Hepatocyte (in vitro differentiated cells): ENCODE data around the gene CTXND1. TPM values are rescaled to one million over a fixed set of nuclear protein-coding genes. Genes with fewer than 3 reads are reported as not detected.

Experiments
- DNase-seq: peaks from one replicate; pipeline ENCODE4 v3.0.0-alpha.2; 2016; ENCODE audit warnings: low spot score
- H2AFZ ChIP-seq: fragments of 200-600 bp; sonication (generic); 2 replicates; pipeline ENCODE4 v1.6.0; 2016; ENCODE audit warnings: antibody characterized with exemption, mild to moderate bottlenecking
- H3K27ac ChIP-seq: fragments of 200-600 bp; sonication (generic); 2 replicates; pipeline ENCODE4 v1.5.1; 2016; ENCODE audit warnings: mild to moderate bottlenecking
- H3K27me3 ChIP-seq: fragments of 200-600 bp; sonication (generic); 2 replicates; pipeline ENCODE4 v1.6.1; 2016
- H3K36me3 ChIP-seq: fragments of 200-600 bp; sonication (generic); replicated peaks from 2 replicates; pipeline ENCODE4 v1.5.1; 2016; ENCODE audit warnings: low read depth; ENCODE audit not compliant: insufficient read depth
- H3K4me1 ChIP-seq: fragments of 200-600 bp; sonication (generic); 2 replicates; pipeline ENCODE4 v1.5.1; 2016; ENCODE audit warnings: mild to moderate bottlenecking, moderate library complexity; ENCODE audit not compliant: insufficient read depth
- H3K4me2 ChIP-seq: fragments of 200-600 bp; sonication (generic); 2 replicates; pipeline ENCODE4 v1.6.0; 2016
- H3K4me3 ChIP-seq: fragments of 200-600 bp; sonication (generic); 2 replicates; pipeline ENCODE4 v1.5.1; 2016; ENCODE audit warnings: mild to moderate bottlenecking
- H3K79me2 ChIP-seq: fragments of 200-600 bp; sonication (generic); 2 replicates; pipeline ENCODE4 v1.6.0; 2017; ENCODE audit warnings: mild to moderate bottlenecking
- H3K9me2 ChIP-seq: fragments of 200-600 bp; sonication (generic); replicated peaks from 2 replicates; pipeline ENCODE4 v1.6.0; 2017; ENCODE audit warnings: mild to moderate bottlenecking; ENCODE audit not compliant: insufficient read depth
- H3K9me3 ChIP-seq: fragments of 200-600 bp; sonication (generic); 2 replicates; pipeline ENCODE4 v1.5.1; 2016; ENCODE audit warnings: low read depth, mild to moderate bottlenecking
- H4K20me1 ChIP-seq: fragments of 200-600 bp; sonication (generic); 2 replicates; pipeline ENCODE4 v1.6.0; 2016; ENCODE audit warnings: mild to moderate bottlenecking; ENCODE audit not compliant: insufficient read depth, poor library complexity, severe bottlenecking
- EZH2 ChIP-seq: fragments of 200-600 bp; sonication (generic); IDR thresholded peaks from 2 replicates; pipeline ENCODE4 v1.6.1; 2016; ENCODE audit warnings: antibody characterized with exemption, mild to moderate bottlenecking, borderline replicate concordance
- EZH2phosphoT487 ChIP-seq: fragments of 200-600 bp; sonication (generic); IDR thresholded peaks from one replicate; pipeline ENCODE4 v1.6.1; 2018; ENCODE audit warnings: antibody characterized with exemption, mild to moderate bottlenecking, low read depth, moderate library complexity; ENCODE audit not compliant: unreplicated experiment, severe bottlenecking
- WGBS: methylation state at CpG from one replicate; pipeline ENCODE4 v1.1.6; 2016; ENCODE audit warnings: low lambda C conversion rate; ENCODE audit errors: missing lambda C conversion rate; 5-methylcytosine and 5-hydroxymethylcytosine counted together
- polyA plus RNA-seq: library from polyadenylated mRNA; unstranded; fragments of >200 nt; fragmentation: Nextera tagmentation; extraction: Ambion mirVana; gene quantifications from 2 replicates; pipeline ENCODE4 v1.2.1, GENCODE V29; 2016
- total RNA-seq: library from RNA; depleted of rRNA; stranded (reverse); fragments of >200 nt; gene quantifications from 2 replicates; pipeline ENCODE4 v1.2.3, GENCODE V29; 2014
- TF ChIP-seq, protein P1 (sequence below): fragments of 200-600 bp; sonication (generic); IDR thresholded peaks from 2 replicates; pipeline ENCODE4 v1.5.1; 2016; ENCODE audit warnings: antibody characterized with exemption, mild to moderate bottlenecking; ENCODE audit not compliant: poor library complexity

Gene CTXND1
- total and polyA plus RNA-seq, 2 experiments from 2014 or later: 1.4 to 1.5 TPM

DNA sequence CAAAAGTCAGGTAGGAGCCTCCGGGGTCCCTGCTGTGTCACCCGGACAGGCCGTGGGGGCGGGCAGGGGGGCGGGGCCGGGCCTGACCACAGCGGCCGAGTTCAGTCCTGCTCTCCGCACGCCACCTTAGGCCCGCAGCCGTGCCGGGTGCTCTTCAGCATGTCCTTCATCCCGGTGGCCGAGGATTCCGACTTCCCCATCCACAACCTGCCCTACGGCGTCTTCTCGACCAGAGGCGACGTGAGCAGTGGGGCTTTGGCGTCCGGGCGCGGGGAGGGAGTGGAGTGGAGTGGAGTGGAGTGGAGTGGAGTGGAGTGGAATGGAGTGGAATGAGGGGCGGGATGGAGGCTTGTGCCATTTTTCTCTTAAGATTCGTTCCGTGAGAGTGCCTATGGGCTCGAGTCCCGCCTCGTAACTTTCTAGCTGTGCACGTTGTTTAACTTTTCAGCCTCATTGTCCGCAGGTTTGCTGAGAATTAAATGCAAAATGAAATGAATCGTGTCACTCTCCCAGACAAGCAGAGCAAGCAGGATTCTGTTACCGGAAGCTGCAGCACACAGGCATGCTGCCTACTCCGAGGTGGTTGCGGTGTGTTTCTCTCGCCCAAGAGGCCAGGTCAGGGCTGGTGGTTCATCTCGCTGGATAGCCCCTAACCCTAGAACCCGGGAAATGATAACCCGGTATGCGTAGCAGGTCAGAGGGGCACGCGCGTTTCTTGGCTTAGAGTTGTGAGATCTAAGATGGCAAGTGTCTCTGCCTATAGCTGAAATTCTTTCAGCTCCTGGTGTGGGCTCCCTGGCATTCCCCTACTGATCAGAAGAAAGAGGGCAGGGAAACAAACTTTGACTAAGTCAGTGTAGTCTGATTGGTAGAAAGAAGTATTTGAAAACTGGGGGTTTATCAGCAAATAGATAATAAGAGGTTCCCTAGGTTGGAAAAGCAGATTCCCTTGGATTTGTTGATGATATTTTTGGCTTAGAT is 98.8 kb downstream of the CTXND1 start, which contains the start of gene FAH:
TSS of gene FAH (plus strand) at position 104 of the 981 bp plus-strand sequence. CDS start at position 160, 56 bp downstream.
- peaks cover 15% of the 10 kb centered on the region for H3K4me1 ChIP-seq
- H3K27ac ChIP-seq: peak within 1 kb of the TSS; percentile 85
- H3K79me2 ChIP-seq: peaks cover 12% of the 10 kb centered on the region
- H3K27me3 ChIP-seq: no peaks in the 10 kb centered on the region
- peak within 1 kb of the TSS; percentile 89 for H3K4me3 ChIP-seq
- H3K36me3 ChIP-seq: no peaks in the 10 kb centered on the region
- H3K4me2 ChIP-seq: peak within 1 kb of the TSS; percentile 84
- no peaks in the 10 kb centered on the region for H4K20me1 ChIP-seq
- no peak for DNase-seq
- H3K9me2 ChIP-seq: no peaks in the 10 kb centered on the region
- 3% methylated on average over 39 of the region's 45 CpGs for WGBS
- TF ChIP-seq EZH2phosphoT487: no peak
- TF ChIP-seq, protein P1, sequence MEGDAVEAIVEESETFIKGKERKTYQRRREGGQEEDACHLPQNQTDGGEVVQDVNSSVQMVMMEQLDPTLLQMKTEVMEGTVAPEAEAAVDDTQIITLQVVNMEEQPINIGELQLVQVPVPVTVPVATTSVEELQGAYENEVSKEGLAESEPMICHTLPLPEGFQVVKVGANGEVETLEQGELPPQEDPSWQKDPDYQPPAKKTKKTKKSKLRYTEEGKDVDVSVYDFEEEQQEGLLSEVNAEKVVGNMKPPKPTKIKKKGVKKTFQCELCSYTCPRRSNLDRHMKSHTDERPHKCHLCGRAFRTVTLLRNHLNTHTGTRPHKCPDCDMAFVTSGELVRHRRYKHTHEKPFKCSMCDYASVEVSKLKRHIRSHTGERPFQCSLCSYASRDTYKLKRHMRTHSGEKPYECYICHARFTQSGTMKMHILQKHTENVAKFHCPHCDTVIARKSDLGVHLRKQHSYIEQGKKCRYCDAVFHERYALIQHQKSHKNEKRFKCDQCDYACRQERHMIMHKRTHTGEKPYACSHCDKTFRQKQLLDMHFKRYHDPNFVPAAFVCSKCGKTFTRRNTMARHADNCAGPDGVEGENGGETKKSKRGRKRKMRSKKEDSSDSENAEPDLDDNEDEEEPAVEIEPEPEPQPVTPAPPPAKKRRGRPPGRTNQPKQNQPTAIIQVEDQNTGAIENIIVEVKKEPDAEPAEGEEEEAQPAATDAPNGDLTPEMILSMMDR: no peak
- TF ChIP-seq EZH2: no peak
- H2AFZ ChIP-seq: peak within 1 kb of the TSS; percentile 79
- H3K9me3 ChIP-seq: no peaks in the 10 kb centered on the region

DNA sequence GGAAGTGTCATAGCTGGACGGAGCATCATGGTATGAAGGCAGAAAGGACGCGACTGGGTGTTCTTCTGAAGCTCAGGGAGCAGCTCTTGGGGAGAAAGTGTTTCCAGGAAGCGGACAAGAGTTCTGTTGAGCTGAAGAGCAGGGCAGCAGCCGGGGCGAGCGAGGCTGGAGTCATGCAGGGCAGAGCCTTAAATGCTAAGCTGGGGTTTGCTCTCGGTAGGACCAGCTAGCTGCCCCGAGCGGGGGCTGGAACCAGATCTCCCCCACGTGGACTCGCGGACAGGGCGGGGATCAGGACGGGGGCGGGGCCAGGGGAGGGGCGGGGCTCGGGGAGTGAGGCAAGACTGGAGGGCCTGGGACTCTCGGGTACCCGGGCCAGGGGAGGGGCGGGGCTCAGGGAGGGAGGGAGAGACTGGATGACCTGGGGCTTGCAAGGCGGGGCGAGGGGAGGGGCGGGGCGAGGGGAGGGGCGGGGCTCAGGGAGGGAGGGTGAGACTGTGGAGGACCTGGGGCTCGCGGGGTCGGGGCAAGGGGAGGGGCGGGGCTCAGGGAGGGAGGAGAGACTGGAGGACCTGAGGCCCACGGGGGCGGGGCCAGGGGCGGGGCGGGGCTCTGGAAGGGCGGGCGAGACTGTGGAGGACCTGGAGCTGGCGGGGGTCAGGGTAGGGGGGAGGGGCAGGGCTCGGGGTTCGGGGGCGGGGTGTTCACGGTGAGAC is 99.7 kb downstream of the CTXND1 start:
- peak overlapping the region; percentile 84 for H3K4me2 ChIP-seq
- TF ChIP-seq EZH2phosphoT487 (no peak), EZH2 (no peak)
- TF ChIP-seq, protein P1: no peak
- peak overlapping the region; percentile 79 for H2AFZ ChIP-seq
- H3K79me2 ChIP-seq: peaks cover 12% of the 10 kb centered on the region
- peak; percentile 96 for DNase-seq
- H3K36me3 ChIP-seq: no peaks in the 10 kb centered on the region
- peak overlapping the region; percentile 89 for H3K4me3 ChIP-seq
- H3K27ac ChIP-seq: peak overlapping the region; percentile 85
- no peaks in the 10 kb centered on the region for H3K9me3 ChIP-seq
- no peaks in the 10 kb centered on the region for H3K9me2 ChIP-seq
- WGBS: 1% methylated on average over 23 of the region's 41 CpGs
- H4K20me1 ChIP-seq: no peaks in the 10 kb centered on the region
- peaks cover 15% of the 10 kb centered on the region for H3K4me1 ChIP-seq
- no peaks in the 10 kb centered on the region for H3K27me3 ChIP-seq

DNA sequence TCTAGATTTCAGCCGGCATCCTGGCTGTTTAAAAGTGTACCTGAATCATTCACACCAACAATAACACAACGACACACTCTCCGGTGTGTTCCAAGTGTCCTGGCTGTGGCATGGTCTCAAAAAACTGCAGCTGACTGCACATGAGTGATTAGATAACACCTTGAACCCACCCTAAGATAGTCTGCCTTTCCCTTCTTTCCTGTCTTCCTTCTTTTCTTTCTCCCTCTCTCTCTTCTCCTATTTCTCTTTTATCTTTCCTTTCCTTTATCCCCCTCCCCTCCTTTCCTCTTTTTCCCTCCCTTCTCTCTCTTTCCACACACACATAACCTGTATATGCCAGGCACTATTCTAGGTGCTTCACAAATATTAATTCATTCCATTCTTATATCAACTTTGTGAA is 100.4 kb downstream of the CTXND1 start:
- H3K79me2 ChIP-seq: peaks cover 12% of the 10 kb centered on the region
- H2AFZ ChIP-seq: peak overlapping the region; percentile 29
- 77% methylated on average over 3 of the region's 3 CpGs for WGBS
- TF ChIP-seq EZH2phosphoT487 (no peak), EZH2 (no peak)
- TF ChIP-seq, protein P1: no peak
- H3K4me1 ChIP-seq: peaks cover 15% of the 10 kb centered on the region
- no peaks in the 10 kb centered on the region for H3K9me2 ChIP-seq
- peak overlapping the region; percentile 84 for H3K4me2 ChIP-seq
- DNase-seq: no peak
- H3K9me3 ChIP-seq: no peaks in the 10 kb centered on the region
- H3K36me3 ChIP-seq: no peaks in the 10 kb centered on the region
- H3K27ac ChIP-seq: no peak overlapping the region
- no peaks in the 10 kb centered on the region for H3K27me3 ChIP-seq
- no peaks in the 10 kb centered on the region for H4K20me1 ChIP-seq
- H3K4me3 ChIP-seq: peak overlapping the region; percentile 22
